Tibial artery (tissue), 4 donors: ENCODE results near the gene HOPX.

ENCODE experiments used
- DNase-seq, 2 donors: peaks; one replicate each; pipeline ENCODE4 v3.0.0-alpha.2; 2019
- H3K27ac ChIP-seq, 2 donors: fragments of 200-600 bp; sonication (generic) in 1 of 2; 1 replicate in 1 of 2; 2 replicates in 1 of 2; pipeline ENCODE4 v1.5.1; 2018 to 2019; ENCODE audit warnings: mild to moderate bottlenecking in 1 of 2
- H3K27me3 ChIP-seq, 2 donors: fragments of 200-600 bp; sonication (generic) in 1 of 2; one replicate each; pipeline versions ENCODE4 v1.5.1 to v1.6.0; 2016 to 2019
- H3K36me3 ChIP-seq, 3 donors: fragments of 200-600 bp; sonication (generic) in 2 of 3; one replicate each; pipeline ENCODE4 v1.5.1; 2016 to 2019; ENCODE audit warnings: mild to moderate bottlenecking in 2 of 3
- H3K4me1 ChIP-seq, 4 donors: fragments of 200-600 bp; sonication (generic) in 2 of 4; 1 replicate in 3 of 4; 2 replicates in 1 of 4; pipeline ENCODE4 v1.5.1; 2016 to 2019
- H3K4me3 ChIP-seq, 2 donors: fragments of 200-600 bp; sonication (generic) in 1 of 2; 1 replicate in 1 of 2; 2 replicates in 1 of 2; pipeline ENCODE4 v1.5.1; 2018 to 2019; ENCODE audit warnings: mild to moderate bottlenecking in 2 of 2
- H3K9me3 ChIP-seq, 3 donors: fragments of 200-600 bp; sonication (generic) in 1 of 3; one replicate each; pipeline ENCODE4 v1.5.1; 2016 to 2019
- CTCF ChIP-seq, 2 experiments: fragments of 200-600 bp in 1 of 2; fragments of 450-650 bp in 1 of 2; IDR thresholded peaks; one replicate each; pipeline ENCODE4 v1.5.1; 2017 to 2019; ENCODE audit warnings: antibody characterized with exemption in 2 of 2, mild to moderate bottlenecking in 1 of 2, moderate library complexity in 1 of 2
- intact Hi-C: fragments of 100-400 bp; cut with DNase I; formaldehyde crosslinking; loops from one replicate; pipeline ENCODE4 v1.15.0; 2023; ENCODE audit warnings: low total_unique reads

Gene HOPX

GRCh38 chr4:56654238-56654632, 26.9 kb downstream of the HOPX start:
- intact Hi-C loops, result no loop called here
- TF ChIP-seq CTCF (IDR thresholded peaks at IDR 0.05), result no peak
- H3K4me1 ChIP-seq, result peaks cover 0 to 25% (median 14%) of the 10 kb centered on the region in 4 donors
- peaks cover 0 to 24% of the 10 kb centered on the region in 2 donors for H3K27me3 ChIP-seq
- no peaks in the 10 kb centered on the region for H3K9me3 ChIP-seq
- no peak overlapping the region for H3K27ac ChIP-seq
- no peaks in the 10 kb centered on the region for H3K36me3 ChIP-seq
- DNase-seq, result no peak
- H3K4me3 ChIP-seq, result no peak overlapping the region

- DNase-seq, result no peak
- H3K27ac ChIP-seq, result no peak overlapping the region
- H3K27me3 ChIP-seq, result peaks cover 0 to 24% of the 10 kb centered on the region in 2 donors
- no peak overlapping the region for H3K4me3 ChIP-seq
- no peak for TF ChIP-seq CTCF (IDR thresholded peaks at IDR 0.05)
- H3K36me3 ChIP-seq, result no peaks in the 10 kb centered on the region
- H3K4me1 ChIP-seq, result peaks cover 0 to 25% (median 14%) of the 10 kb centered on the region in 4 donors
- H3K9me3 ChIP-seq, result no peaks in the 10 kb centered on the region
- intact Hi-C loops, result no loop called here
Observed at GRCh38 chr4:56653461-56654237, 27.4 kb downstream of the HOPX start.

- peaks cover 0 to 25% (median 14%) of the 10 kb centered on the region in 4 donors for H3K4me1 ChIP-seq
- H3K36me3 ChIP-seq, result no peaks in the 10 kb centered on the region
- TF ChIP-seq CTCF (IDR thresholded peaks at IDR 0.05), result no peak
- no peak overlapping the region for H3K4me3 ChIP-seq
- intact Hi-C loops, result no loop called here
- H3K27ac ChIP-seq, result no peak overlapping the region
- DNase-seq, result no peak
- no peaks in the 10 kb centered on the region for H3K9me3 ChIP-seq
- H3K27me3 ChIP-seq, result peaks cover 0 to 19% of the 10 kb centered on the region in 2 donors
Observed at GRCh38 chr4:56652196-56652595, 28.9 kb downstream of the HOPX start.

GRCh38 chr4:56651056-56651350, 30.1 kb downstream of the HOPX start:
- Histone ChIP-seq H3K27ac (no peak overlapping the region), H3K4me3 (no peak overlapping the region), H3K27me3 (peaks cover 0 to 11% of the 10 kb centered on the region in 2 donors), H3K9me3 (peaks cover 0 to 4% (median 0%) of the 10 kb centered on the region in 3 donors), H3K4me1 (peaks cover 0 to 22% (median 11%) of the 10 kb centered on the region in 4 donors), H3K36me3 (no peaks in the 10 kb centered on the region)
- DNase-seq, result no peak
- intact Hi-C loops, result no loop called here
- no peak for TF ChIP-seq CTCF (IDR thresholded peaks at IDR 0.05)

- no peak for TF ChIP-seq CTCF (IDR thresholded peaks at IDR 0.05)
- intact Hi-C loops, result no loop called here
Observed at GRCh38 chr4:56650262-56651055, 30.6 kb downstream of the HOPX start.

More at GRCh38 chr4:56650262-56651055, 30.6 kb downstream of the HOPX start:
- H3K36me3 ChIP-seq, result no peaks in the 10 kb centered on the region
- no peak overlapping the region for H3K27ac ChIP-seq
- H3K4me1 ChIP-seq, result peaks cover 0 to 16% (median 8%) of the 10 kb centered on the region in 4 donors
- no peak for DNase-seq
- peaks cover 0 to 7% (median 0%) of the 10 kb centered on the region in 3 donors for H3K9me3 ChIP-seq
- H3K4me3 ChIP-seq, result no peak overlapping the region
- H3K27me3 ChIP-seq, result peaks cover 0 to 7% of the 10 kb centered on the region in 2 donors
